GM12801 (cell line): ENCODE data around the gene SPAG6.

Experiments
- CTCF ChIP-seq: IDR thresholded peaks from one replicate; pipeline ENCODE4 v1.5.1; 2011; ENCODE audit warnings: control low read depth; ENCODE audit not compliant: insufficient read length; ENCODE audit errors: extremely low read depth

SPAG6 gene

GRCh38 chr10:22410394-22410793, 65.1 kb downstream of the SPAG6 start:
- TF ChIP-seq CTCF, result no peak

GRCh38 chr10:22410846-22411245, 65.5 kb downstream of the SPAG6 start:
- TF ChIP-seq CTCF, result no peak

DNA sequence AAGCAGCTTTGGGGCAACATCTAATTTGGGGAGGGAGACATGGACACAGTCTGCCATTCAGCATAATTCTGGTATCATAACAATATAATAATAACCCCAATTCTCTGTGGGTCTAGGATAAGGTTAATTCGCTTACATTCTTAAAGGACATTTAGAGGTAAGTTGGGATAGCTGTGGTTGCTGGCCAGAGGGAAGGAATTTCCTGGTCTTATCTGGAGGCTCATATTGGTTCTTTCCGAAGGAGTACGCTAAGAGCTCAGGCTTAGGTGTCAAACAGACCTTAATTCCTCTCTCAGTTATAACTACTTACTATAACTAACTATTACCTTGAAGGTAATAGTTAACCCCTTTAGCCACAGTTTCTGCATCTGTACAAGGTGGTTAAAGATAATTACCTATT, 68.8 kb downstream of the SPAG6 start:
- no peak for TF ChIP-seq CTCF

GRCh38 chr10:22415072-22415471, 69.8 kb downstream of the SPAG6 start:
- TF ChIP-seq CTCF, result no peak

DNA sequence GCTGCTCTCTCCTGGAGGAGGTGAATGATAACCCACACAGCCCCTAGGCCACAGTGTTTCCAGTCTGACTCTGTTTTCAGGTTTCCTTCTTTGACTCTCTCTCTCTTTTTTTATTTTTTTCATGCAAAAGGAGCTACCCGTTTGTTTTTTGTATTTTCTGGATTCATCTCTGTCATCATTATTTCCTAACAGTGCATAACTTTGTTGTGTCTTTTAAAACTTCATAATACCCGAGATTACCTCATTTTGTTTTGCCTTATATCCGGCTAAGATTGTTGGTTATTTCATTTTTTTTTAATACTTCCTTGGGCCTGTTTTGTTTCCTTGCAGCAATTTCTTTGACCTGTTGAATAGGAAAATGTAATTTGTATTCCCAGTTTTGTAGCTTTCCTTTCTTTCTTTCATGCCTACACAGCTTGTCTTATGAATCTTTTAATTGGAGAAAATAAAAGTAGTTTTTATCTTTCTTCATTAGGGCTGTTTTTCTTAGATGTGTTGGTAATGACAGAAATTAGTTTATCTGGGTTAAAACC, 72.5 kb downstream of the SPAG6 start:
- TF ChIP-seq CTCF, result no peak

GRCh38 chr10:22420787-22421517, 75.7 kb downstream of the SPAG6 start:
- no peak for TF ChIP-seq CTCF

GRCh38 chr10:22426653-22427052, 81.4 kb downstream of the SPAG6 start:
- no peak for TF ChIP-seq CTCF
